ENCODE data around the gene OVCA2.

DNA sequence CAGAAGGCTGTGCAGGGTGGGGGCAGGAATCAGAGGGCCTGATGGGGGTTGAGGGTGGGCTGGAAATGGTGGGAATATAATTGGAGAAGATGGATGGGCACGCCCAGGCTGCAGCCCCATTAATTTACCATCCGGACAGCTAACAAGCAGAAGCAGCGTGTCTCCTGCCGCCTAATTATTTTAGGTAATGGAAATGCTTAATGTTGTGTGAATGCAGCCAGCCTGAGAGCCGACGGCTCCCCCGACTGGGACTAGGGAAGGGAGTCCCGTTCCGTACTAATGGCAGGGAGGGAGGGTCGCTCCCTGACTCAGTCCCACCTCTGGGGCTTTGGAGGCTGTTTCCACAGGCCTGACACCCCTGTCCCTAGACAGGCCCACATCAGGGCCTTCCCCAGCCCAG is 4.7 kb upstream of the OVCA2 start:
- TF ChIP-seq, protein P1, sequence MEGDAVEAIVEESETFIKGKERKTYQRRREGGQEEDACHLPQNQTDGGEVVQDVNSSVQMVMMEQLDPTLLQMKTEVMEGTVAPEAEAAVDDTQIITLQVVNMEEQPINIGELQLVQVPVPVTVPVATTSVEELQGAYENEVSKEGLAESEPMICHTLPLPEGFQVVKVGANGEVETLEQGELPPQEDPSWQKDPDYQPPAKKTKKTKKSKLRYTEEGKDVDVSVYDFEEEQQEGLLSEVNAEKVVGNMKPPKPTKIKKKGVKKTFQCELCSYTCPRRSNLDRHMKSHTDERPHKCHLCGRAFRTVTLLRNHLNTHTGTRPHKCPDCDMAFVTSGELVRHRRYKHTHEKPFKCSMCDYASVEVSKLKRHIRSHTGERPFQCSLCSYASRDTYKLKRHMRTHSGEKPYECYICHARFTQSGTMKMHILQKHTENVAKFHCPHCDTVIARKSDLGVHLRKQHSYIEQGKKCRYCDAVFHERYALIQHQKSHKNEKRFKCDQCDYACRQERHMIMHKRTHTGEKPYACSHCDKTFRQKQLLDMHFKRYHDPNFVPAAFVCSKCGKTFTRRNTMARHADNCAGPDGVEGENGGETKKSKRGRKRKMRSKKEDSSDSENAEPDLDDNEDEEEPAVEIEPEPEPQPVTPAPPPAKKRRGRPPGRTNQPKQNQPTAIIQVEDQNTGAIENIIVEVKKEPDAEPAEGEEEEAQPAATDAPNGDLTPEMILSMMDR (IDR thresholded peaks at IDR 0.05), result no peak
- no peak for TF ChIP-seq POLR2AphosphoS5 (IDR thresholded peaks at IDR 0.05)
- TF ChIP-seq POLR2A (IDR thresholded peaks at IDR 0.05), result no peak

Data from transverse colon (tissue), 4 donors.